ENCODE results near the gene MAP3K12. TPM values are rescaled to one million over a fixed set of nuclear protein-coding genes. Genes with fewer than 3 reads are reported as not detected.

The MAP3K12 gene
- total and polyA plus RNA-seq, 2 experiments from 2014 or later, result 6.6 to 17.9 TPM

DNA sequence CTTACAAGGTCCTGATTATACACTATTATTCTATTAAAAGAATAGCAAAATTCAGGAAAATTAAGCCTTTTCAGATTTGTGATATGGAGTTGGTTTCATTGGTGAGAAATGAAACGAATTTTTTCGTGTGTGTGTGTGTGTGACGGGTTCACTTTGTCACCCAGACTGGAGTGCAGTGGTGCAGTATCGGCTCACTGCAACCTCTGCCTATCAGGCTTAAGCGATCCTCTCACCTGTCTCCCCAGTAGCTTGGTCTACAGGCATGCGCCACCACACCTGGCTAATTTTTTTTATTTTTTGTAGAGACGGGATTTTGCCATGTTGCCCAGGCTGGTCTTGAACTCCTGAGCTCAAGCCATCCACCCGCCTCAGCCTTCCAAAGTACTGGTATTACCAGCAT, 37.7 kb downstream of the MAP3K12 start:
- H3K36me3 Mint-ChIP-seq (ENCODE audit: low read depth), result peaks cover 99% of the 10 kb centered on the region
- peaks cover 88% of the 10 kb centered on the region for H4K20me1 ChIP-seq (replicated peaks; ENCODE audit: insufficient read depth)
- no peak for ATAC-seq

More for the DNA sequence above, 37.7 kb downstream of the MAP3K12 start:
- no peak overlapping the region for H2AFZ ChIP-seq
- no peak for DNase-seq (ENCODE audit: low spot score)
- no peak overlapping the region for H3K4me3 ChIP-seq
- Mint-ChIP-seq H3K9me3 (no peaks in the 10 kb centered on the region), H3K27ac (no peak overlapping the region), H3K27me3 (ENCODE audit: insufficient read depth, low read depth, poor library complexity) (peaks cover 9% of the 10 kb centered on the region), H3K4me1 (peaks cover 51% of the 10 kb centered on the region), H3K4me3 (no peak overlapping the region)
- H3F3A ChIP-seq (replicated peaks; ENCODE audit: low read depth), result peaks cover 61% of the 10 kb centered on the region
- H3K79me2 ChIP-seq (replicated peaks; ENCODE audit: insufficient read depth), result peaks cover 97% of the 10 kb centered on the region
- H3K4me2 ChIP-seq, result no peak overlapping the region
- TF ChIP-seq POLR2AphosphoS5 (IDR thresholded peaks at IDR 0.05; ENCODE audit: low read depth) (no peak), JUNB (IDR thresholded peaks at IDR 0.05; ENCODE audit: unreplicated experiment) (no peak)
- TF ChIP-seq, protein P1, sequence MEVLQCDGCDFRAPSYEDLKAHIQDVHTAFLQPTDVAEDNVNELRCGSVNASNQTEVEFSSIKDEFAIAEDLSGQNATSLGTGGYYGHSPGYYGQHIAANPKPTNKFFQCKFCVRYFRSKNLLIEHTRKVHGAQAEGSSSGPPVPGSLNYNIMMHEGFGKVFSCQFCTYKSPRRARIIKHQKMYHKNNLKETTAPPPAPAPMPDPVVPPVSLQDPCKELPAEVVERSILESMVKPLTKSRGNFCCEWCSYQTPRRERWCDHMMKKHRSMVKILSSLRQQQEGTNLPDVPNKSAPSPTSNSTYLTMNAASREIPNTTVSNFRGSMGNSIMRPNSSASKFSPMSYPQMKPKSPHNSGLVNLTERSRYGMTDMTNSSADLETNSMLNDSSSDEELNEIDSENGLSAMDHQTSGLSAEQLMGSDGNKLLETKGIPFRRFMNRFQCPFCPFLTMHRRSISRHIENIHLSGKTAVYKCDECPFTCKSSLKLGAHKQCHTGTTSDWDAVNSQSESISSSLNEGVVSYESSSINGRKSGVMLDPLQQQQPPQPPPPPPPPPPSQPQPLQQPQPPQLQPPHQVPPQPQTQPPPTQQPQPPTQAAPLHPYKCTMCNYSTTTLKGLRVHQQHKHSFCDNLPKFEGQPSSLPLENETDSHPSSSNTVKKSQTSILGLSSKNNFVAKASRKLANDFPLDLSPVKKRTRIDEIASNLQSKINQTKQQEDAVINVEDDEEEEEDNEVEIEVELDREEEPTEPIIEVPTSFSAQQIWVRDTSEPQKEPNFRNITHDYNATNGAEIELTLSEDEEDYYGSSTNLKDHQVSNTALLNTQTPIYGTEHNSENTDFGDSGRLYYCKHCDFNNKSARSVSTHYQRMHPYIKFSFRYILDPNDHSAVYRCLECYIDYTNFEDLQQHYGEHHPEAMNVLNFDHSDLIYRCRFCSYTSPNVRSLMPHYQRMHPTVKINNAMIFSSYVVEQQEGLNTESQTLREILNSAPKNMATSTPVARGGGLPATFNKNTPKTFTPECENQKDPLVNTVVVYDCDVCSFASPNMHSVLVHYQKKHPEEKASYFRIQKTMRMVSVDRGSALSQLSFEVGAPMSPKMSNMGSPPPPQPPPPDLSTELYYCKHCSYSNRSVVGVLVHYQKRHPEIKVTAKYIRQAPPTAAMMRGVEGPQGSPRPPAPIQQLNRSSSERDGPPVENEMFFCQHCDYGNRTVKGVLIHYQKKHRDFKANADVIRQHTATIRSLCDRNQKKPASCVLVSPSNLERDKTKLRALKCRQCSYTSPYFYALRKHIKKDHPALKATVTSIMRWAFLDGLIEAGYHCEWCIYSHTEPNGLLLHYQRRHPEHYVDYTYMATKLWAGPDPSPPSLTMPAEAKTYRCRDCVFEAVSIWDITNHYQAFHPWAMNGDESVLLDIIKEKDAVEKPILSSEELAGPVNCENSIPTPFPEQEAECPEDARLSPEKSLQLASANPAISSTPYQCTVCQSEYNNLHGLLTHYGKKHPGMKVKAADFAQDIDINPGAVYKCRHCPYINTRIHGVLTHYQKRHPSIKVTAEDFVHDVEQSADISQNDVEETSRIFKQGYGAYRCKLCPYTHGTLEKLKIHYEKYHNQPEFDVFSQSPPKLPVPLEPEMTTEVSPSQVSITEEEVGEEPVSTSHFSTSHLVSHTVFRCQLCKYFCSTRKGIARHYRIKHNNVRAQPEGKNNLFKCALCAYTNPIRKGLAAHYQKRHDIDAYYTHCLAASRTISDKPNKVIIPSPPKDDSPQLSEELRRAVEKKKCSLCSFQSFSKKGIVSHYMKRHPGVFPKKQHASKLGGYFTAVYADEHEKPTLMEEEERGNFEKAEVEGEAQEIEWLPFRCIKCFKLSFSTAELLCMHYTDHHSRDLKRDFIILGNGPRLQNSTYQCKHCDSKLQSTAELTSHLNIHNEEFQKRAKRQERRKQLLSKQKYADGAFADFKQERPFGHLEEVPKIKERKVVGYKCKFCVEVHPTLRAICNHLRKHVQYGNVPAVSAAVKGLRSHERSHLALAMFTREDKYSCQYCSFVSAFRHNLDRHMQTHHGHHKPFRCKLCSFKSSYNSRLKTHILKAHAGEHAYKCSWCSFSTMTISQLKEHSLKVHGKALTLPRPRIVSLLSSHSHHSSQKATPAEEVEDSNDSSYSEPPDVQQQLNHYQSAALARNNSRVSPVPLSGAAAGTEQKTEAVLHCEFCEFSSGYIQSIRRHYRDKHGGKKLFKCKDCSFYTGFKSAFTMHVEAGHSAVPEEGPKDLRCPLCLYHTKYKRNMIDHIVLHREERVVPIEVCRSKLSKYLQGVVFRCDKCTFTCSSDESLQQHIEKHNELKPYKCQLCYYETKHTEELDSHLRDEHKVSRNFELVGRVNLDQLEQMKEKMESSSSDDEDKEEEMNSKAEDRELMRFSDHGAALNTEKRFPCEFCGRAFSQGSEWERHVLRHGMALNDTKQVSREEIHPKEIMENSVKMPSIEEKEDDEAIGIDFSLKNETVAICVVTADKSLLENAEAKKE (CRISPR knock-in tag; IDR thresholded peaks at IDR 0.05), result no peak
- H3K27me3 ChIP-seq (ENCODE audit: insufficient read depth), result no peaks in the 10 kb centered on the region
- peaks cover 11% of the 10 kb centered on the region; the same call in 1 of the 2 replicates for H3K4me1 ChIP-seq (ENCODE audit: insufficient read depth)
- H3K36me3 ChIP-seq (ENCODE audit: insufficient read depth), result peaks cover 97% of the 10 kb centered on the region
- no peak overlapping the region for H3K27ac ChIP-seq (ENCODE audit: low read depth)
- no peaks in the 10 kb centered on the region for H3K9me2 ChIP-seq (ENCODE audit: insufficient read depth)

Measured in GM23338 (cell line).